HepG2 (cell line): ENCODE measurements around the gene DLST. TPM values are rescaled to one million over a fixed set of nuclear protein-coding genes. Genes with fewer than 3 reads are reported as not detected.
A peak's percentile ranks its signal among the peaks of the same experiment; 100 is the strongest.

Source experiments
- ATAC-seq: fragments of 200-7000 bp; cut with Tn5 transposase; 3 replicates; pipeline ENCODE4 v1.9.1; 2020; ENCODE audit warnings: mild to moderate bottlenecking, moderate library complexity
- BruUV-seq: library from RNA; stranded (reverse); fragments of 400-500 nt; replicated peaks from 2 replicates; lab custom pipeline; 2021; lab: Mats Ljungman, UMichigan
- CTCF ChIA-PET: fragments of 300-600 bp; formaldehyde crosslinking; extraction: SDS; loops from one replicate; lab custom pipeline; 2021; ENCODE audit warnings: low total read pairs, inconsistent platforms, low intra/inter-chr PET ratio; lab: Yijun Ruan, JAX
- POLR2A ChIA-PET: fragments of 350-600 bp; sonication (Branson Sonifier 250); formaldehyde crosslinking; loops from one replicate; lab custom pipeline; 2020; ENCODE audit warnings: antibody characterized with exemption, inconsistent platforms; lab: Yijun Ruan, JAX
- DNase-seq: peaks from one replicate; pipeline ENCODE4 v3.0.0-alpha.2; 2015; ENCODE audit warnings: low spot score
- FAIRE-seq: peaks from 3 replicates; lab custom pipeline; 2011; peaks lifted over from hg19 to GRCh38; lab: Jason Lieb, UNC
- H2AFZ ChIP-seq: one replicate; pipeline ENCODE4 v1.6.1; 2011; ENCODE audit warnings: low read length, inconsistent platforms
- H3K27ac ChIP-seq: fragments of 300-600 bp; 3 replicates; pipeline ENCODE4 v1.8.0; 2011; ENCODE audit warnings: mixed run types, mild to moderate bottlenecking, mixed read lengths, low read length, inconsistent platforms; ENCODE audit not compliant: insufficient read depth; ENCODE audit errors: extremely low read length
- H3K27me3 ChIP-seq, 2 experiments: fragments of 200-600 bp in 1 of 2; 2 replicates in 1 of 2; 3 replicates in 1 of 2; pipeline versions ENCODE4 v1.6.0 to v1.8.0; 2011; ENCODE audit warnings: low read length in 2 of 2, mild to moderate bottlenecking in 2 of 2, moderate library complexity in 2 of 2, inconsistent platforms in 1 of 2; ENCODE audit not compliant: insufficient read depth in 2 of 2, control insufficient read depth in 1 of 2
- H3K36me3 ChIP-seq, 2 experiments: fragments of 200-600 bp in 1 of 2; replicated peaks in 1 of 2; 2 replicates in 1 of 2; 3 replicates in 1 of 2; pipeline versions ENCODE4 v1.5.1 to v1.8.0; 2011; ENCODE audit warnings: low read length in 2 of 2, inconsistent platforms in 1 of 2; ENCODE audit not compliant: insufficient read depth in 2 of 2, control insufficient read depth in 1 of 2
- H3K4me1 ChIP-seq: 2 replicates; pipeline ENCODE4 v1.5.1; 2012; ENCODE audit warnings: low read length, inconsistent platforms; ENCODE audit not compliant: insufficient read depth
- H3K4me2 ChIP-seq: 2 replicates; pipeline ENCODE4 v1.6.0; 2011; ENCODE audit warnings: low read depth, low read length, inconsistent platforms
- H3K4me3 ChIP-seq, 3 experiments: fragments of 200-600 bp in 1 of 3; sonication (generic), shearing (Covaris generic) in 1 of 3; replicated peaks in 1 of 3; 2 replicates each; pipeline ENCODE4 v1.5.1; 2011 to 2016; ENCODE audit warnings: low read length in 3 of 3, inconsistent platforms in 2 of 3, low read depth in 2 of 3, mild to moderate bottlenecking in 2 of 3, control low read depth in 1 of 3, mixed read lengths in 1 of 3; ENCODE audit not compliant: insufficient read depth in 1 of 3
- H3K79me2 ChIP-seq: one replicate; pipeline ENCODE4 v1.6.1; 2011; ENCODE audit warnings: low read length, inconsistent platforms; ENCODE audit not compliant: insufficient read depth
- H3K9ac ChIP-seq: 2 replicates; pipeline ENCODE4 v1.6.0; 2011; ENCODE audit warnings: mild to moderate bottlenecking, low read depth, low read length, inconsistent platforms; ENCODE audit not compliant: insufficient read depth
- H3K9me3 ChIP-seq: 2 replicates; pipeline ENCODE4 v1.5.1; 2012; ENCODE audit warnings: mild to moderate bottlenecking, low read length
- H4K20me1 ChIP-seq: 2 replicates; pipeline ENCODE4 v1.6.0; 2011; ENCODE audit warnings: inconsistent platforms, mild to moderate bottlenecking, low read length, moderate library complexity; ENCODE audit not compliant: insufficient read depth
- CBX5 ChIP-seq: sonication (generic); formaldehyde crosslinking; IDR thresholded peaks from 2 replicates; pipeline ENCODE4 v1.4.0; 2020; ENCODE audit warnings: missing genetic modification reagents, borderline replicate concordance
- HNRNPL ChIP-seq: fragments of 200-400 bp; formaldehyde crosslinking; IDR thresholded peaks from 2 replicates; pipeline ENCODE4 v1.6.1; 2017; ENCODE audit warnings: mild to moderate bottlenecking, low read depth, low read length
- MAX ChIP-seq: IDR thresholded peaks from 2 replicates; pipeline ENCODE4 v1.6.1; 2012; ENCODE audit warnings: inconsistent platforms
- SKI ChIP-seq: fragments of 450-650 bp; IDR thresholded peaks from one replicate; pipeline ENCODE4 v1.6.1; 2018; ENCODE audit warnings: mild to moderate bottlenecking; ENCODE audit not compliant: partially characterized antibody
- ZNF180 ChIP-seq: sonication (generic); formaldehyde crosslinking; IDR thresholded peaks from 2 replicates; pipeline ENCODE4 v1.4.0; 2020; ENCODE audit warnings: low read depth, missing genetic modification reagents, borderline replicate concordance
- ZNF569 ChIP-seq: sonication (generic); formaldehyde crosslinking; IDR thresholded peaks from 2 replicates; pipeline ENCODE4 v1.5.0; 2020; ENCODE audit warnings: mild to moderate bottlenecking, missing genetic modification reagents, moderate library complexity, borderline replicate concordance
- ZNF607 ChIP-seq: sonication (generic); formaldehyde crosslinking; IDR thresholded peaks from 2 replicates; pipeline ENCODE4 v1.5.1; 2020; ENCODE audit warnings: missing genetic modification reagents, mild to moderate bottlenecking, borderline replicate concordance
- ZNF629 ChIP-seq: sonication (generic); formaldehyde crosslinking; conservative IDR thresholded peaks from 2 replicates; pipeline ENCODE4 v1.5.0; 2020; ENCODE audit warnings: missing genetic modification reagents
- ZNF747 ChIP-seq: sonication (generic); formaldehyde crosslinking; IDR thresholded peaks from 2 replicates; pipeline ENCODE4 v1.8.1; 2023; ENCODE audit warnings: missing genetic modification reagents, mild to moderate bottlenecking, borderline replicate concordance
- WGBS: methylation state at CpG from one replicate; pipeline ENCODE4 v1.1.6; 2017; ENCODE audit warnings: low lambda C conversion rate; 5-methylcytosine and 5-hydroxymethylcytosine counted together
- in situ Hi-C: cut with HindIII; loops from 2 replicates; pipeline ENCODE4 v1.10.0; 2017; ENCODE audit warnings: low pct_unique_long_range_greater_than_20kb; ENCODE audit not compliant: extremely low pct_ligation_motif_present
- intact Hi-C: fragments of 100-400 bp; cut with micrococcal nuclease; formaldehyde crosslinking; loops from one replicate; pipeline ENCODE4 v1.10.0; 2022; ENCODE audit not compliant: unreplicated experiment
- polyA plus RNA-seq, 8 experiments: library from polyadenylated mRNA; depleted of rRNA in 3 of 8; stranded (reverse) in 7 of 8; unstranded in 1 of 8; fragments of >200 nt; fragmentation: Illumina TruSeq in 4 of 8; extraction: Trizol in 4 of 8; gene quantifications; 2 replicates each; pipeline versions ENCODE4 v1.2.1 to v1.2.3, GENCODE V29; 2011 to 2016; ENCODE audit warnings: low read depth in 4 of 8, missing spikeins in 1 of 8, mixed read lengths in 1 of 8; ENCODE audit not compliant: insufficient read depth in 1 of 8
- total RNA-seq, 5 experiments: library from RNA; depleted of rRNA; stranded (reverse); fragments of >200 nt; fragmentation: Illumina TruSeq; extraction: Trizol; gene quantifications; 2 replicates each; pipeline ENCODE4 v1.2.3, GENCODE V29; 2016; ENCODE audit warnings: low read depth in 1 of 5

The DLST gene
- total and polyA plus RNA-seq, 2 of the 13 experiments (the other 11 are each of a cell fraction or from before 2014, with no cell fraction given), result 56.5 to 94.3 TPM

DNA sequence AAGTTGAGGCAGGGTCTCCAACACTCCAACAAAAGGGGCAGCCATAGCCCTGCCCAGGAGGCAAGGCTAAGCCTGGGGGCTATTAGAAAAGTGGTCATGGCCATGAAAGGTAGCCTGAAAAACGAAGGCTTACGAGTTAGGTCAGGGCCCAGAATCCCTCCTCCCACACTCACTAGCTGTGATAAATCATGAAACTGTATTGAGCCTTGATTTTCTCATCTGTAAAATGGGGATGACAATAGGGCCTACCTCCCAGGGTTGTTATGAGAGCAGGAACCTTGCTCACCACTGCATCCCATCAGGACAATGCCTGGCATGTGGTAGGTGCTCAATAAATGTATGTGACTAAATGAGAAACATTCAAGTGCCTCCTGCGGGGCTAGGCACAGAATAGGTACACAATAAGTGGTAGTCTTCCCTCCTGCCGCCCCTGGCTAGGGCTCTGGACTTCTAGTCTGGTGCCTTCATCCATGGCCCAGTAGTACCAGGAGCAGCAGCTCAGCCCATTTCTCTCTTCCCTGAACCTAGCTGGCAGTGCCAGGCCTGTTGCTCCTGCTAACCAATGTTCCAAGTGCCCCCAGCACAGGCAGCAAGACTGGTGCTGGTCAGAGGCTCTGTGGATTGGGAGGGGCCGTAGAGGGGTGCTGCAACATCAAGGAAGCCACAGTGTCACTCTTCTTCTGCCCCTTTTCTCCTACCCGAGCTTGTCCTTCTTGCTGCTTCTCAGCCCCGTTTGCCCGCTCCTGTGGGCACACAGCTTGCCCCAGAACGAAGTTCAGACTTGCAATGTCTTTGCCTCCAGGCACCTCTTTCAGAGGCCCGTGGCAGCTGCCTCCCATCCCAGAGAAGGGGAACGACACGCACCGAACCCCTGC is 65.9 kb downstream of the DLST start:
- no peak overlapping the region for H3K27ac ChIP-seq
- peaks cover 3% of the 10 kb centered on the region for H3K79me2 ChIP-seq
- POLR2A ChIA-PET, result no interaction called here
- peaks cover 10 to 35% of the 10 kb centered on the region in 2 experiments for H3K36me3 ChIP-seq
- intact Hi-C loops, result loop anchor here (2.0 kb wide), 1 partner anchor 75 kb away; no protein-coding TSS in a partner anchor
- H3K4me2 ChIP-seq, result no peak overlapping the region
- no peak overlapping the region for H3K9ac ChIP-seq
- no peak for DNase-seq
- TF ChIP-seq CBX5 (CRISPR knock-in tag), result no peak
- no peak for TF ChIP-seq ZNF180 (CRISPR knock-in tag)
- peak; percentile 87 for TF ChIP-seq ZNF629 (CRISPR knock-in tag)
- TF ChIP-seq MAX, result no peak
- no peak for TF ChIP-seq ZNF607 (CRISPR knock-in tag)
- no peak for TF ChIP-seq ZNF569 (CRISPR knock-in tag)
- no peak for TF ChIP-seq SKI
- 0 out of 2 replicates have a peak, but pooled peaks have one; percentile 21 for TF ChIP-seq HNRNPL
- TF ChIP-seq ZNF747 (CRISPR knock-in tag), result no peak
- TF ChIP-seq, all 625 proteins: peak for 2
- no TSS peak for BruUV-seq
- no peaks in the 10 kb centered on the region for H3K27me3 ChIP-seq
- no peaks in the 10 kb centered on the region for H3K9me3 ChIP-seq
- 99% methylated on average over 12 of the region's 13 CpGs for WGBS
- no peak overlapping the region for H3K4me3 ChIP-seq
- FAIRE-seq, result no peak
- no peak for ATAC-seq
- CTCF ChIA-PET, result no interaction called here
- in situ Hi-C loops, result no loop called here
- no peaks in the 10 kb centered on the region; the same call in 1 of the 2 replicates for H4K20me1 ChIP-seq
- peaks cover 51% of the 10 kb centered on the region for H3K4me1 ChIP-seq
- no peak overlapping the region for H2AFZ ChIP-seq
